GM18526 (cell line): ENCODE data around the gene FUT8.

ENCODE experiments used
- POLR2A ChIP-seq: IDR thresholded peaks from 3 replicates; pipeline ENCODE4 v1.6.1; 2011; ENCODE audit not compliant: insufficient read length; ENCODE audit errors: extremely low read depth

FUT8 gene

DNA sequence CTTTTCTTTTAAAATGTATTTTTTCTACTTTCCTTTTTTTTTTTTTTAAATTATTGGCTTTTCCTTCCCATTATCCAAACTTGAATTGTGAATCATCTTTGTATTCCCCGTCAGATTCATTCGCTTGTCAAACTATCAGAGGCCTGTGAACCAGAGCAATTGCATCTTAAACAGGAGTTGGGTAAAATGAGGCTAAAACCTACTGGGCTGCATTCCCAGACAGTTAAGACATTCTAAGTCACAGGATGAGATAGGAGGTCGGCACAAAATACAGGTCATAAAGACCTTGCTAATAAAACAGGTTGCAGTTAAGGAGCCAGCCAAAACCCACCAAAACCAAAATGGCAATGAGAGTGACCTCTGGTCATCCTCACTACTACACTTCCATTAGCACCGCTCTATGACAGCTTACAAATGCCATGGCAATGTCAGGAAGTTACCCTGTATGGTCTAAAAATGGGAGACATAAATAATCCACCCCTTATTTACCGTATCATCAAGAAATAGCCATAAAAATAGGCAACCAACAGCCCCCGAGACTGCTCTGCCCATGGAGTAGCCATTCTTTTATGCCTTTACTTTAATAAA, 19.9 kb downstream of the FUT8 start:
- TF ChIP-seq POLR2A = no peak

DNA sequence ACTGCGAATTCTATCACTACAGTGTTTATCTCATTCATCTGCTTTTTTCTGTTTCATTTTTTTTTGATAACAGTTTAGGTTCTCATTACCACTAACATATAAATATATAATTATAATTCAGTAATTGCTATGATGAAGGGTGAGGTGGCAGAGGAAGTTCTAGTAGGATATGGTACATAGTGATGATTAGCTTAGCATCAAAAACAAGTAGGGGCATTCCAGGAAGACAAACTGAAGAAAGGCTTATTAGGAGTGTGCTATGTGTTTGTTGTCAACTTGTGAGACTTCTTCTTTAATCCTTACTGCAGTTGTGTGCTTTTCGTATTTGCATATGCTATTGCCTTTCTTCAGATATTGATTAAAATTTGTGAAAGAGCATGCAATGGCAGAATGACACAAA, 20.6 kb downstream of the FUT8 start:
- no peak for TF ChIP-seq POLR2A

GRCh38 chr14:65433646-65434045, 21.1 kb downstream of the FUT8 start:
- TF ChIP-seq POLR2A = no peak

DNA sequence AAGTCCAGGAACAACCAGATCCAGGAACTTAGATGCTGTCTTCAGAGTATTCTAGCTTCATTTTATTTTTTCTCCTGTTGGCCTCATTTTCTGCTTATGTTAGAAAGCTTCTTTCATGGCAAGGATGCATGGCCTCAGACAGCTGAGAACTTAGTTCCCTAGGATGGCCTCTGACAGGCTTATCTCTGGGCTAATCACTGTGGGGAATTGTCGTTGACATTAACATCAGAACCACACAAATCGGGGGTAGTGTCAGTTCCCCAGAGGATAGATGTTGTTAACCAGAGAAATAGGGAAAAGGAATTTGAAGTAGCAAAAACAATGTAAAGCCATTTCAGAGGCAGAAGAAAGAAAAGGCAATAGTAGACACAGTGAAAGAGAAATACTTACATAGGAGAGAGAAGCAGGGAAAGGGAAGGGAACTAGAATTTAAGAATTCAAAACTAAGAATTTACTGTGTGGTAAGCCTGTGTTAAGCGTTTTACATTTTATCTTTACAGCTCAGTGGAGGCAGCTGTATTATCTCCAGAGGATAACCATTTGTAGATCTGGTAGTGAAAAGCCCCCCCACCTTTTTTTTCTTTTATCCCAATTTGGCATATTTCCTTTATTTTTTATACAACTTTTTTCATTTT, 21.8 kb downstream of the FUT8 start:
- no peak for TF ChIP-seq POLR2A

- no peak for TF ChIP-seq POLR2A
Measured at GRCh38 chr14:65438266-65438933, 25.9 kb downstream of the FUT8 start.

GRCh38 chr14:65439117-65439516, 26.6 kb downstream of the FUT8 start:
- TF ChIP-seq POLR2A = no peak

- TF ChIP-seq POLR2A = no peak
Measured at GRCh38 chr14:65440230-65440629, 27.7 kb downstream of the FUT8 start.

- no peak for TF ChIP-seq POLR2A
Measured at GRCh38 chr14:65444230-65444629, 31.7 kb downstream of the FUT8 start.

- no peak for TF ChIP-seq POLR2A
Measured at GRCh38 chr14:65446159-65446558, 33.6 kb downstream of the FUT8 start.

GRCh38 chr14:65449647-65450046, 37.1 kb downstream of the FUT8 start:
- no peak for TF ChIP-seq POLR2A

GRCh38 chr14:65453807-65454480, 41.4 kb downstream of the FUT8 start:
- TF ChIP-seq POLR2A = no peak

- TF ChIP-seq POLR2A = no peak
Measured at GRCh38 chr14:65456247-65456646, 43.7 kb downstream of the FUT8 start.

DNA sequence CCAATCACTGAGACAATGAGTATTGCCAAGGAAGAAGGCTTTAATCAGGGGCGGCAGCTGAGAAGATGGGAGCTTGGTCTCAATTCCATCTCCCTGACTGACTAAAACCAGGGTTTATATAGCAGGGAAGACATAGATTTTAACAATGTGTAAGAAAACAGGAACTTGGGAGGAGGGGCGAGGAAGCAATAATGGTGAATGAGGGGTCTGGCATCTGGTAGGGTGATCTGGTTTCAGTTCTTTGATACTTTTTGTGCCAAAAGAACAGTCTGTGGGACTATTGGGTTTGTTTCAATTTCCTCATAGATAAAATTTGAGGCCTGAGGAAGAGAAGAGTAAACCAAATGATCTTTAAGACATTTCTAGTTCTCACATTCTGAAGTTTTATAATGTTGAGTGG, 49.2 kb downstream of the FUT8 start:
- no peak for TF ChIP-seq POLR2A

GRCh38 chr14:65462411-65462810, 49.9 kb downstream of the FUT8 start:
- no peak for TF ChIP-seq POLR2A

DNA sequence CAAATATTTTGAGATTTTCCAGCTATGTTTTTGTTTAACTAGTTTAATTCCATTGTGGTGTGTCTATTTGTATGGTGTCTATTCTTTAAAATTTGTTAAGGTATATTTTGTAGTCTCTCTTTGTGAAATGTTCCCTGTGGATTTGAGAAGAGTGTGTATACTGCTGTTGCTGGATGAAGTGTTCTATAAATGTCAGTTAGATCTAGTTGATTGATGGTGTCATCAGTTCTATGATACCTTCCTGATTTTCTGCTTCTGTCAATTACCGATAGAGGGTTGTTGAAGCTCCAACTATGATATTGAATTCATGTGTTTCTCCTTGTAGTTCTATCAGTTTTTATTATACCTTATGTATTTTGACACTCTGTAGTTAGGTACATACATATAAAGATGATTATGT, 53.1 kb downstream of the FUT8 start:
- TF ChIP-seq POLR2A = no peak

DNA sequence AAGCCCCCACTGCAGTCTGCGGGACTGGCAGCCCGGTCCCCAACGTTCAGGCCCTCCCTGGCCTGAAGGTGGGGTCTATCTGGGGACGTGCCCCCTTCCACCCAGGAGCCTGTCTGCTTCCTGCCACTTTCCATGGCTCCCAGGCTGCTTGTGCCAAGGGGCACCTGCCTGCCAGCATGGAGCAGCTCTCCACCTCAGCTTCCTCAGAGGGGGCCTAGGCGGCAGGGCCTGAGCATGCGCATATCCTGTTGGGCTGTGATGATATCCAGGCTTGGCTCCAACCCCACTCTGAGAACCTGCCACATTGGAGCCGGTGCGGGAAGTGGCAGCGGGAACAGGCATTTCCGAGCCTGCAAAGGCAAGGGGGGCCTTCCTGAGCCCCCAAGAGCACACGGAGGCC, 57.4 kb downstream of the FUT8 start:
- TF ChIP-seq POLR2A = no peak
